ENCODE data around the gene PNLDC1.

PNLDC1 gene

DNA sequence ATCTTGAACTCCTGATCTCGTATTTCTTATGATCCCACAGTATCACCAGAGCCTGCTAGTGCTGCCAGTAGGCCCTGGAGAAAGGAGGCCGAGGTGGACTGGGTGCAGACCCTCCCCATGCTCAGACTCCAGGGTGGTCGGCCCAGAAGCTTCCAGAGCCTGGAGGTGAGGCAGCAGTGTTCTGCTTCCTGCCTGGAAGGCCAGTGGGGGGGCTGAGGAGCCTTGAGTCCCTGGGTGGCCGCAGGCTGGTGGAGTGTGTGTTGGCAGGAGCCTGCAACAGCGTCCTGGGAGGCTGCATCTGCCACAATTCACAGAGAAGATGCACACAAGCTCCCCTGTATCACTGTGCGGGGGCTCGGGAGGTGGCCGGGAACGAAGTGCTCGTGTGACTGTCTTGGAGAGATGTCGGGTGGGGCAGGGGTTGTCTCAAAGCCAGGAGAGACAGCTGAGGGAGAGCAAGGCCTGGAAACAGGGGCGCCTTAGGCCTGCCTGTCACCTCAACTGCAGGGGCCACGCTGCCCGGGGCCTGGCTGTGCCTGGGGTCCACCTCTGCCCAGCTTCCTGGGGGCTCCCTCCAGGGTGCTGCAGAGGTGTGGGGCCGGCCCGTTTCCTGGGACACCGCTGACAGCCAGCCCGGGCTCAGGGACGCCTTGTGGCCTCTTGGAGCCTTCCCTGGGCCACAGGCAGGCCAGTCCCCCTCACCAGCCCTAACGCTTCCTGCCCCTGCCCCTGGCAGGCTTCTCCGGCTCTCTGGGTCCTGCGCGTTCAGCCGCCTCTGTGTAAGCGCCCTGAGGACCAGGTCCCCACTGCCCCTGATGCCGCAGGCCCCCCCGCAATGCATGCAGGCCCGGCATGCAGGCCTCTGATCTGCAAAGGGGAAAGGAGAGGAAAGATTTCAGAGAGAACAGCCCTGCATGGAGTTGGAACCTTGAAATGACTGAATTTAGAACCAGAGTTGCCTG lies 66.5 kb downstream of the PNLDC1 start:
- H3K27me3 Mint-ChIP-seq = peaks cover 10% of the 10 kb centered on the region
- no peak overlapping the region for H3K4me3 Mint-ChIP-seq
- H3K4me1 Mint-ChIP-seq = no peaks in the 10 kb centered on the region
- H3K27ac Mint-ChIP-seq = no peak overlapping the region
- ATAC-seq (ENCODE audit: low read depth) (no peak), DNase-seq (ENCODE audit: low spot score in 2 of 2) (no peak)
- peaks cover 3% of the 10 kb centered on the region for H3K9me3 Mint-ChIP-seq
- no peaks in the 10 kb centered on the region for H3K36me3 Mint-ChIP-seq

Data from memory B cell (primary cell).